GM18519 (cell line): ENCODE data around the gene RYK.

Experiments used
- ATAC-seq: cut with Tn5 transposase; IDR thresholded peaks from one replicate; pipeline ENCODE4 v1.9.1; 2021; ENCODE audit warnings: mild to moderate bottlenecking, moderate library complexity; ENCODE audit not compliant: unreplicated experiment, low FRiP score

The RYK gene

DNA sequence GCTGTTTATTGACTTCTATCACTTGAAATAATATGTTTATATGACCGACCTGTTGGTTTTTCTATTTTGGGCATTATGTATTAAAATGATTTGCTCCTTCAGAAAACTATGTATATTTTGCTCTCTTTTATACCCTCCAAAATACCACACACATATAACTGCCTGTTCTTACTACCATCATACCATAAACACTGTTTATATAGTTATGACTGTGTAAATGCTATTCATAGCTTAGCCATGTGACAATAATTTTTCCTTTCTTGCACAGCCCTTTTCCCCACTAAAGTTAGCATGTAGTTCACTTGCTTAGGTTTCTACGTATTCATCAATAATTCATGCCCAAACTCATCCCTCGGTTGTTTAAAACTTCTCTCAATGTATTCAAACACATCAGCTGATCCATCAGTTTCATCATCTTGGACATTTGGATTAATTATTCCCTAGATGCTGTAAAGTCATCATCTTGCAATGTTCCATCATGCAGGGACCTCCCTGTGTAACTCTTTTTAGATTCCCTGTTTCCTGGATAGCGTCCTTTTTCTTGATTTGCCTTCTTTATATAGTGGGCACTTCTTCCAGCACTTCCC is 8.2 kb upstream of the RYK start:
- no peak for ATAC-seq

DNA sequence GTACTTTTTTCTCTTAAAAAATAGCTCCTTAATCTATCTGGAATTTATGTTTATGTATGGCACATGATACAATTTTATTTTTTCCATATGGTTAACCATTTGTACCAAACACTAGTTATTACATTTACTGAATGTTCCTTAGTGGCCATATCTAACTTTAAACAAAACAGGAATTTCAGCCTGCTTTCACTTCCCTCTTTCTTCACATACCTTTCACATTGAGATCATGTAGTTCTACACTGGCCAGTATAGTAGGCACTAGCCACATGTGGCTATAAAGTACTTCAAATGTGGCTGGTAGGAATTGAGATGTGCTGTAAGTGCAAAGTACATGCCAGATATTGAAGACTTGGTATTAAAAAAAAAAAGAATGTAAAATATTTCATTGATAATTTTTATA is 4.7 kb upstream of the RYK start:
- no peak for ATAC-seq

- ATAC-seq, result no peak
These were observed 3.0 kb upstream of the RYK start for GRCh38 chr3:134253475-134254226.

GRCh38 chr3:134252766-134253165 is 2.1 kb upstream of the RYK start:
- no peak for ATAC-seq

GRCh38 chr3:134251731-134252391 is 1.2 kb upstream of the RYK start:
- ATAC-seq, result no peak

DNA sequence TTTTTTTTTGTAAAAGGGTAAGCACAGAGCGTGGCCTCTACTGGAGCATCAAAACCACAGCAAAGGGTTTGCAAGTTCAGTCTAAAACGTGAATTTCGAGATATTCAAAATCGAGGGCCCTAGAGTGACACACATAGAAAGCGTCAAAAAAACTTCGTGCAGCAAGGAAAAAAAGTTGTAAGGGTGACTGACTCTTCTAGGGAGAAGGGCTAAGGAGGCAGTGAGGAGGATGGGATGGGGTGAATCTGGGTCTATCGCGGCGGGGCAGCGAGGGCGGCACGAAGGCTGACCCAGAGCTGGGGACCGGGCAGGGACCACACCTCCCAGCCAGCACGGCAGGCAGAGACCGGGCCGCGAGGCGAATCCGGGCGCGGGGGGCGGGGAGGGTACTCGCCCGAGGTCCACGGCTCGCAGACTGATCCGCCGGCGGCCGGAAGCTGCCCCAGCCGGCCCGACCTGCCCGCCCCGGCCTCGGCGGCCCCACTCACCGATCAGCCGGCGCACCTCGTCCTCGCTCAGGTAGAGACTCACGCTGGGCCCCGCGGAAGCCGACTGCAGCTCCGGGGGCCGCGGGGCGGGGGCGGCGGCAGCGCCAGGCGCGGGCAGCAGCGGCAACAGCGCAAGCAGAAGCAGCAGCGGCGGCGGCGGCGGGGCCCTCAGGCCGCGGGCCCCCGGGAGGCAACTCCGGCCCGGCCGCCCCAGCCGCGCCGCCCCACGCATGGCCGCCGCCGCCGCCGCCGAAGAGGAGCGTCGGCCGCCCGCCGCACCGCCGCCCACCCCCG is 533 bp downstream of the RYK start:
- ATAC-seq, result peak; percentile 25

- no peak for ATAC-seq
These were observed 1.3 kb downstream of the RYK start for GRCh38 chr3:134249296-134249841.

DNA sequence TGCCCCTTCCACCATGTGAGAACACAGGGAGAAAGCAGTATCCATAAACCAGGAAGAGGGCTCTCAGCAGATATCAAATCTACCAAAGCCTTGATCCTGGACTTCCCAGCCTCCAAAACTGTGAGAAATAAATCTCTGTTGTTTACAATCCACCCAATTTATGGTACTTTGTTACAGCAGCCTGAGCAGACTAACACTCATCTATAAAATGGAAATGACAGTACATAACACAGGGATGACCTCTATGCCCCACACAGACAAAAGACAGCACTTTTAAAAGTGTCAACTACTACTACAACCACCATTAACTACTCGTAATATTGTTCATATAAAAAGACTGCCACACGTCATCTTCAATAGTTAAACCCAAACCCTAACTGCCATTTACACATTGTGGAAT is 5.7 kb downstream of the RYK start:
- no peak for ATAC-seq

GRCh38 chr3:134242649-134243617 is 7.7 kb downstream of the RYK start:
- no peak for ATAC-seq

DNA sequence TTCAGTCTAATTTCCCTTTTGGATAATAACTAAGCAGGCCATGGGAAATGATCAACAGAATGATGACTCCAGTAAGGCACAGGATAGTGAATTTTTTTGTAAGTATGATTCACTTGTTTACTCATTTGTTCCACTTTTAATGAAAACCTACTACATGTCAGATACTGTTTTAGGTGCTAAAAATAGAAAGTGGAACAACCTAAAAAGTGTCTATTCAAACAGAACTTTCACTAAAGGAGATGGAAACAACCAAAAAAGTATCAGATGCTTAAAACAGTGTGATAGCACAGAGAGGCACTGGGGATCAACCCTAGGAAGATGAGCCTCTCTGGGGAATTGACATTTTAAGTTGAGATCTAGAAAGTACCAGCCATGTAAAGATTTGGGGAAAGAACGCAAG is 11.1 kb downstream of the RYK start:
- peak; percentile 70 for ATAC-seq

DNA sequence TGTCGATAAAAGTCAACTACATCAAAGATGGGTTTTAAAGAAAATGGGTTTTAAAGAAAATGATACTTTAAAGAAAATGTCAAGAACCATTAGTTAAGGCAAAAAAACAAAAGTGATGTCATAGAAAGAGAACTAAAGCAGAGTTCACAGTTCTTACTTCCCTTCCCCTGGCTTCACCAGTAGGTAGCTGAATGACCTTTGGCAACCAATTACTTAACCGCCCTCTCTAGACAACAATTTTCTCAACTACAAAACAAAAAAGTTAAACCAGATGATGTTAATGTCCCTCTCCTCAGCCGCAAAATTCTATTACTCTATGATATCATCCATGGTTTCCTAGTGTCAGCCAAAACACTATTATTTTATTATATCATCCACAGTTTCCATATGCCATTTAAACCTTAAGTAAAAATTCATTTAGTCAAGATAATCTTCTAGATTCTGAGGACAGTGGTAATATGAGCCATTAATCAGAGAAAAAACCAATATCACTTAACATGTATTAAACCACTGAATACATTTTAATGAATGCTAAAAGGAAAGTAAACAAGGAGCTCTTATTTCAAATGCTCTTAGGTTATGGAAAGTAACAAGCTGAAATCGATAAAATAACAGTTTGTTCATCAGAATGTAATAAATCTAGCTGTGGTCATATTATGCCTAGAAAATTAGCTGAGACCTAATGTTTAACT is 13.1 kb downstream of the RYK start:
- no peak for ATAC-seq

GRCh38 chr3:134236505-134237170 is 14.0 kb downstream of the RYK start:
- peak; percentile 53 for ATAC-seq

GRCh38 chr3:134235577-134236076 is 15.0 kb downstream of the RYK start:
- no peak for ATAC-seq

- no peak for ATAC-seq
These were observed 17.7 kb downstream of the RYK start for GRCh38 chr3:134232951-134233350.

GRCh38 chr3:134232151-134232550 is 18.5 kb downstream of the RYK start:
- ATAC-seq, result no peak

GRCh38 chr3:134231131-134231530 is 19.5 kb downstream of the RYK start:
- ATAC-seq, result no peak

DNA sequence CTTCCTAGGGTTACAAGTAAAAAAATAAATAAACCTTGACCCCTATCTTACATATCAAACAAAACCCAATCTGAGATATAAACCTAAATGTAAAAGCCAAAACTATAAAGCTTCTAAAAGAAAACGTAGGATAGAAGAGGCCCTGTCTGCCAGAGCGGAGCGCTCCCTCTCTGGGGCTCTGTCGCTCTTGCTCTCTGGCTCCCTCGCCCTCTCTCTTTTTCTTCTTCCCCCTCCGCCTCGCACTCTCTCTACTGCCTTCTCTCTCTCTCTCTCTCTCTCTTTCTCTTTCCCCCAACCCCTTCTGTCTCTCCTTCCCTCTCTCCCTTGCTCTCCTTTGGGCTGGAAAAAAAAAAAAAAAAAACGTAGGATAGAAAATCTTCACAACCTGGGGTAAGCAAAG is 21.6 kb downstream of the RYK start:
- ATAC-seq, result no peak

DNA sequence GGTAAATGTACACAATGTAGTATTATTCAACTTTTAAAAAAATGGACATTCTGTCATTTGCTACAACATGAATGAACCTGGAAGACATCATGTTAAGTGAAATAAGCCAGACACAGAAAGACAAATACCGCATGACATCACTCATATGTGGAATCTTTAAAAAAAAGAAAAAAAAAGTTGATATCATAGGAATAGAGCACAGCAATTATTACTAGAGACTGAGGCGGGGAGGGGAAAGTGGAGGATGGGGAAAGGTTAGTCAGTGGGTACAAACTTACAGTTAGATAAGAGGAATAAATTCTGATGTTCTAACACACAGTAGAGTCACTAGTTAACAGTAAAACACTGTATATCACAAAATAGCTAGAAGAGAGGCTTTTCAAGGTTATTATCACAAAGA is 22.2 kb downstream of the RYK start:
- ATAC-seq, result no peak
